Right ventricle myocardium superior (tissue), 1 donor: ENCODE measurements around the gene GRM7. TPM values are rescaled to one million over a fixed set of nuclear protein-coding genes. Genes with fewer than 3 reads are reported as not detected.

Source experiments
- ATAC-seq: fragments of 200-7000 bp; cut with Tn5 transposase; one replicate; pipeline ENCODE4 v1.9.1; 2020; ENCODE audit warnings: mild to moderate bottlenecking; ENCODE audit not compliant: poor library complexity
- DNase-seq: peaks from one replicate; pipeline ENCODE4 v3.0.0-alpha.2; 2020
- intact Hi-C: fragments of 100-400 bp; cut with DNase I; formaldehyde crosslinking; loops from one replicate; pipeline ENCODE4 v1.11.2; 2022
- total RNA-seq: library from RNA; stranded (reverse); fragmentation: NEBNext Ultra II Directional; extraction: Animal tissue kit (Norgen Biotek cat#: 25700); gene quantifications from one replicate; pipeline ENCODE4 v1.2.1, GENCODE V29; 2021
- donor health status: DM: no; HTN: yes; CAD: no; lungs with severe emphysema.

The GRM7 gene
- total RNA-seq, 1 donor from 2014 or later: not detected

DNA sequence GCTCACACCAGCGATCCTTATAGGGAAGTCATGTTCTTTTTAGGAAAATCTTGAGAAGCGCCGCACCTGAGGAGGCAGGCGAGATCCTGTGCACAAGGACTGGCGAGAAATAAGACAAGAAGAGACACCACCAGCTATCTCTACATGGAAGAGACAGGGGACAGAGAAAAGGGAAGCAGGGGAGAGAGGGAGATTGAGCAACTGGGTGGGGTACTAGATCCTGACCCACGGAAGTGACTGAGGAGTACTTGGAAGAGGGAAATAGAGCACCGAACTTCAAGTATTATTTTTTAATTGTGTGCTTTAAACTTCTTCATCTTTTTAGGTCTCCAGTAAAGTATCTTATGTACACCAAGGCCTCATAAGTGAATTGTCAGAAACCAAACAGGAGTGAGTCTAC, 898.7 kb downstream of the GRM7 start:
- ATAC-seq (no peak), DNase-seq (no peak)
- intact Hi-C loops: no loop called here

DNA sequence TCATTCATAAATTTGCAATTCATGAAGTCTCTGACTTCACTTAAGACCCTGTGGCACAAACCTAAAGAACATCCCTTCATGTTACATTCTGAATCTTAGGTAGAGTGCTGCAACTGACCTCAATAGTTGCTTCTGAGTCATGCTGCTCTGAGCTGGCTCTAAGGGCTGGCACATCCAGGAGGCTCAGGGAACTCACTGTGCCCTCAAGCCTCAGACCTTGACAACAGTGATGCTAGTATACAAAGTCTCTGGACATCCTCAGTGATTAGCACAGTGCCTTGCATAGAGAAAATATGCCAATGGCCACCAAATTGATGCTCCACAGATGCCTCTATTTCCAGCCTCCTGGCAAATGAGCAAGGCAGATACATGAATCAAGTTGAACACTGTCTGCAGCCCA, 899.8 kb downstream of the GRM7 start:
- no peak for ATAC-seq
- intact Hi-C loops: no loop called here
- DNase-seq: no peak

DNA sequence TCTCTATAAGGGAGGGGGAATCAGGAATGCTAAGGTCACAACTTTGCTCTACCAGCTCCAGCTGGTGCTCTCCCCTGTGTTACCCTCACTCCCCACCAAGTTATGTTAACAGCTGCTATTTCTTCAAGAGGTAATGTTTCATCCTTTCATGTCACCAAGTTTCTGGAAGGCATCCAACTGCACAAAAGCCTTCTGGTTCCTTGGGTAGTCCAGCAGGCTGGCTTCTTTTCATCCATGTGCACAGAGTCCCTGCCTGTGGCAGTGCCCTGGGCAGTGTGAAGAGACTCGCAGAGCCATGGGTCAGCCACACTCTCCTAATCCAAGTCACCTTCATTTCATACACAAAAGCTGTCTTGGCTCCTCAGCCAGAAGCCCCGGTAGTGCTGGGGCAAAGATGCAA, 903.2 kb downstream of the GRM7 start:
- DNase-seq (no peak), ATAC-seq (no peak)
- intact Hi-C loops: no loop called here

- DNase-seq: no peak
- ATAC-seq: no peak
- intact Hi-C loops: no loop called here
Observed at GRCh38 chr3:7766530-7766929, 905.6 kb downstream of the GRM7 start.

- DNase-seq: no peak
- ATAC-seq: no peak
- intact Hi-C loops: no loop called here
Observed at GRCh38 chr3:7779331-7779730, 918.4 kb downstream of the GRM7 start.

DNA sequence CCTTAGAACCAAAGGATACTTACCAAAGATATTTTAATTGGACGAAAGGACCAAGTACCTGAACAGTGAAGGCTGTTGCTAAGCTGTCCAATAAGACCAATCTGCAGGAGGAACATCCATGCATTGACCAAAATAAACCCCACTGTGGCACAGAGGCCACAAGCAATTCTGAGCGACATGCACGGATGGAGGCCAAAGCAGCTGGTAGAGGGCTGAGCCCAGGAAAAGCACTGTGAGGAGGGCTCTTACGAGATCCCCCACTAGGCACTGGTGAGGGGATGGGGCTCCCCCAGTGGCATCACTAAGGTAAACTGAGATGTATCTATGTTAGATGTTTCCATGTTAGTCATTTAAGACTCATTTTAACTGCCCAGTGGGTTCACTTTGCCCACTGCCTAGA, 920.5 kb downstream of the GRM7 start:
- ATAC-seq (no peak), DNase-seq (no peak)
- intact Hi-C loops: no loop called here

- ATAC-seq: no peak
- DNase-seq: no peak
- intact Hi-C loops: no loop called here
Observed at GRCh38 chr3:7787871-7788828, 927.2 kb downstream of the GRM7 start.

GRCh38 chr3:7788881-7789280, 928.0 kb downstream of the GRM7 start:
- intact Hi-C loops: no loop called here
- DNase-seq (no peak), ATAC-seq (no peak)

DNA sequence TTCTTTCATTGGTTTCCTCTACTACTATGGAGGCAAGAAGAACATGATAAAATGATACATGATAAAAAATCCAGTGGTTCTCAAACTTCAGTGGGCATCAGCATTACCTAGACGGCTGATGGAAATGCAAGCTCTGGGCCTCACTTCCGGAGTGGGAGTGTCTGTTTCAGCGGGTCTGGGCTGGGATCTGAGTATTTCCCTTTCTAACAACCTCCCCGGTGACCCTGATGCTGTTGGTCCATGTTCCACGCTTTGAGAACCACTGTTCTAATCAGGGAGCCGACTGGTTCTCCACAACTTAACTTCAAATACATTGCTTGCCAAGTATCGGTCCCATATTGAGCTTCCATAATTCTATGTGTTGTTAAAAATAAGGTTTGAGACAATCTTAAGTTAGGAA, 928.4 kb downstream of the GRM7 start:
- intact Hi-C loops: no loop called here
- ATAC-seq (no peak), DNase-seq (no peak)

DNA sequence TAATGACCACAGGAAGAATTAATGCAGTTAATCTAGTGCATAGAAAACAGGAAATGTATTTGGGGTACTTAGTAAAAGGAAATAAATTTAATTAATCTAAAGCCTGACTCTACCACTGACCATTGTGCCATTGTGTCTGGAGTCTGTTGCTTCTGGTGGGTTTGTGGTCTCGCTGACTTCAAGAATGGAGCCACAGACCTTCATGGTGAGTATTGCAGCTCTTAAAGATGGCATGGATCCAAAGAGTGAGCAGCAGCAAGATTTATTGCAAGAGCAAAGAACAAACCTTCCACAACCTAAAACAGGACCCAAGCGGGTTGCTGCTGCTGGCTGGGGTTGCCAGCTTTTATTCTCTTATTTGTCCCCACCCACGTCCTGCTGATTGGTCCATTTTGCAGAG, 929.2 kb downstream of the GRM7 start:
- no peak for ATAC-seq
- DNase-seq: no peak
- intact Hi-C loops: no loop called here
